ENCODE measurements around the gene SLC66A2.

Gene SLC66A2

GRCh38 chr18:79890674-79891073, 60.8 kb downstream of the SLC66A2 start:
- Histone ChIP-seq H3K4me3 (ENCODE audit: low read depth in 1 of 2, low read length in 1 of 2) (no peak overlapping the region), H3K27me3 (no peaks in the 10 kb centered on the region), H3K27ac (no peak overlapping the region), H3K4me1 (ENCODE audit: control insufficient read depth in 1 of 2, insufficient read depth in 1 of 2, low read depth in 1 of 2, low read length in 1 of 2) (no peaks in the 10 kb centered on the region), H3K9me3 (no peaks in the 10 kb centered on the region), H3K36me3 (no peaks in the 10 kb centered on the region)
- TF ChIP-seq CTCF (IDR thresholded peaks at IDR 0.05) = no peak

DNA sequence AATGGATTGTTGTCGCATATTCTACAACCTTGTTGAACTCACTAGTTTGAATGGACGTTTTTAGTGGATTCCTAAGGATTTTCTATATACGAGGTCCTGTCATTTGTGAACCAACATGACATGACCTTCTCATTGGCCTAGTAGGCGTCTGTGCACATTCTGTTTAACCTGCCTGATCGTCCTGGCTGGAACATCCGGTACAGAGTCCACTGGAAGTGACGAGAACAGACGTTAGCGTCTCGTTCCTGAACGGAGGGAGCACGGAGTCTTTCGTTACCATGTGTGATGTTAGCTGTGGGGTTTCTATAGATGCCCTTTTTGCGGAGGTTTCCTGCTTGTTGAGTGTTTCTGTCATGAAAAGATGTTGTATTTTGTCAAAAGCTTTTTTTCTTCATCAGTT, 61.9 kb downstream of the SLC66A2 start:
- no peak overlapping the region for H3K4me3 ChIP-seq (ENCODE audit: low read depth in 1 of 2, low read length in 1 of 2)
- no peak for TF ChIP-seq CTCF (IDR thresholded peaks at IDR 0.05)
- no peaks in the 10 kb centered on the region for H3K9me3 ChIP-seq
- H3K27me3 ChIP-seq = no peaks in the 10 kb centered on the region
- H3K27ac ChIP-seq = no peak overlapping the region
- no peaks in the 10 kb centered on the region for H3K4me1 ChIP-seq (ENCODE audit: control insufficient read depth in 1 of 2, insufficient read depth in 1 of 2, low read depth in 1 of 2, low read length in 1 of 2)
- H3K36me3 ChIP-seq = no peaks in the 10 kb centered on the region

- H3K36me3 ChIP-seq = no peaks in the 10 kb centered on the region
- no peak overlapping the region for H3K27ac ChIP-seq
- H3K4me3 ChIP-seq (ENCODE audit: low read depth in 1 of 2, low read length in 1 of 2) = no peak overlapping the region
- TF ChIP-seq CTCF (IDR thresholded peaks at IDR 0.05) = no peak
- H3K27me3 ChIP-seq = no peaks in the 10 kb centered on the region
- no peaks in the 10 kb centered on the region for H3K4me1 ChIP-seq (ENCODE audit: control insufficient read depth in 1 of 2, insufficient read depth in 1 of 2, low read depth in 1 of 2, low read length in 1 of 2)
- no peaks in the 10 kb centered on the region for H3K9me3 ChIP-seq
These were observed 63.4 kb downstream of the SLC66A2 start for GRCh38 chr18:79888016-79888415.

- H3K9me3 ChIP-seq = no peaks in the 10 kb centered on the region
- no peaks in the 10 kb centered on the region for H3K27me3 ChIP-seq
These were observed 64.1 kb downstream of the SLC66A2 start for GRCh38 chr18:79887181-79888000.

DNA sequence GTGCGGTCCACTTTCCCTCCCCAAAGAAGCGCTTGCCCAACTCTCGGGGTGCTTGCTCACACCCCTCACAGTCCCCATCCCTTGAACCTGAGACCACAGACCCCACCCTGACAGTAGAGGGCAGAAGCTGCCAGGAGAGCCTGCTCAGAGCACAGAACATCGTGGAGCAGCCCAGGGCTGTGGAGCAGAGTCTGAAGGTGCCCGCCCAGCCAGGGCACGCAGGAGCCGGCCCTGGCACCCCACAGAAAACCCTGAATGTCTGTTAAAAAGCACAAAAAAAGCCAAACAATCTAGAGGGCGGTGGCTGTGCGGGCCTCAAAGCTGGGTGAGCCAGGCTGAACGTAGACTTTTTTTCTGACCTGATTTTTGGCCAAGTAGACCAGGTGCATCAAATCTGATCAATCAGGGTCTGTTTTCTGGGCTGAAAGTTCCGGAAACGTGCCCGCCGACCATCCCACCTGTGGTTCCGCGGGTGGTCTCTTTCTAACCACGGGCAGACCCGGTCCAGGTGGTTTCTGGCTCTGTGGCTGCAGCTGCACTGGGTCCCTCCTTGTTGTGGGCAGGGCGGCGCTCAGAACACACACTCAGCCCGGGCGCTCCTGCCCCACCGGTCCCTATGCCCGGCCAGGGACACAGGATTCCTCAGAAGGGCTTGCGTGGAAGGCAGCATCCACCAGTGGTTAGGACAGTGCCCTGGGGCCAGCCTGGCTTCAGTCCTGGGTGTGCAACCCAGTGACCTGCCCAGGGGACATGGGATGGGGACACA, 66.3 kb downstream of the SLC66A2 start:
- no peaks in the 10 kb centered on the region for H3K4me1 ChIP-seq (ENCODE audit: control insufficient read depth in 1 of 2, insufficient read depth in 1 of 2, low read depth in 1 of 2, low read length in 1 of 2)
- H3K4me3 ChIP-seq (ENCODE audit: low read depth in 1 of 2, low read length in 1 of 2) = no peak overlapping the region
- no peaks in the 10 kb centered on the region for H3K9me3 ChIP-seq
- no peaks in the 10 kb centered on the region for H3K27me3 ChIP-seq
- no peak for TF ChIP-seq CTCF (IDR thresholded peaks at IDR 0.05)
- H3K36me3 ChIP-seq = no peaks in the 10 kb centered on the region
- no peak overlapping the region for H3K27ac ChIP-seq

More at GRCh38 chr18:79887181-79888000, 64.1 kb downstream of the SLC66A2 start:
- H3K27ac ChIP-seq = no peak overlapping the region
- TF ChIP-seq CTCF (IDR thresholded peaks at IDR 0.05) = no peak
- H3K4me3 ChIP-seq (ENCODE audit: low read depth in 1 of 2, low read length in 1 of 2) = no peak overlapping the region
- H3K36me3 ChIP-seq = no peaks in the 10 kb centered on the region
- no peaks in the 10 kb centered on the region for H3K4me1 ChIP-seq (ENCODE audit: control insufficient read depth in 1 of 2, insufficient read depth in 1 of 2, low read depth in 1 of 2, low read length in 1 of 2)
